Measurements from ENCODE around the gene CDK6.
"Not testable (repeated sequence)": the region's sequence is repeated elsewhere in the genome, so short reads cannot be mapped to it uniquely, and the experiment has no call there.

CDK6 gene

DNA sequence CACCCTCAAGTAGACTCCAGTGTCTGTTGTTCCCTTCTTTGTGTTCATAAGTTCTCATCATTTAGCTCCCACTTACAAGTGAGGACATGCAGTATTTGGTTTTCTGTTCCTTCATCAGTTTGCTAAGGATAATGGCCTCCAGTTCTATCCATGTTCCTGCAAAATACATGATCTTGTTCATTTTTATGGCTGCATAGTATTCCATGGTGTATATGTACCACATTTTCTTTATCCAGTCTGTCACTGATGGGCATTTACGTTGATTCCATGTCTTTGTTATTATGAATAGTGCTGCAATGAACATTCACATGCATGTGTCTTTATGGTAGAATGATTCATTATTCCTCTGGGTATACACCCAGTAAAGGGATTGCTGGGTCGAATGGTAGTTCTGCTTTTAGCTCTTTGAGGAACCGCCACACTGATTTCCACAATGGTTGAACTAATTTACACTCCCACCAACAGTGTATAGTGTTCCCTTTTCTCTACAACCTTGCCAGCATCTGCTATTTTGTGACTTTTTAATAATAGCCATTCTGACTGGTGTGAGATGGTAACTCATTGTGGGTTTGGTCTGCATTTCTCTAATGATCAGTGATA, 79.0 kb downstream of the CDK6 start:
- DNase-seq = not testable (repeated sequence)

DNA sequence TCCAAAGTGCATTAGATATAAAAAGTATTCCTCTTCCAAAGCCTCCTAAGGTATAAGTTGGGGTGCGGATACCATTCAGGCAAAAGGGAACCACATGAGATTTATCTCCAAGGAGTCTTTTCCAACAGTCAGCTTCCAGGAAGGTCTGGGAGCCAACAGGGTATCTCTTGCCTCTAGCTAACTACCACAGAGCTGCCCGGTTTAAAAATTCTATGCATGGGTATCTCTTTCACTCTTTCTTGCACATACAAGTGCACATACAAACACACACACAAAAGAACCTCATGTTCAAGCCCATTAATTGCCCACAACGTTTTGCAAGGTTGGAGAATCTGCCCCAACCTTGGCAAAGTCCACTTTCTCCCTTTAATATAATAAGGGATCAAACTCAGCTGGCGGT, 80.7 kb downstream of the CDK6 start:
- DNase-seq = peak; percentile 62

- peak; percentile 93 for DNase-seq
Observed at GRCh38 chr7:92754919-92755581, 81.3 kb downstream of the CDK6 start.

GRCh38 chr7:92753614-92754013, 82.8 kb downstream of the CDK6 start:
- DNase-seq = no peak

GRCh38 chr7:92751902-92752901, 84.2 kb downstream of the CDK6 start:
- DNase-seq = no peak

DNA sequence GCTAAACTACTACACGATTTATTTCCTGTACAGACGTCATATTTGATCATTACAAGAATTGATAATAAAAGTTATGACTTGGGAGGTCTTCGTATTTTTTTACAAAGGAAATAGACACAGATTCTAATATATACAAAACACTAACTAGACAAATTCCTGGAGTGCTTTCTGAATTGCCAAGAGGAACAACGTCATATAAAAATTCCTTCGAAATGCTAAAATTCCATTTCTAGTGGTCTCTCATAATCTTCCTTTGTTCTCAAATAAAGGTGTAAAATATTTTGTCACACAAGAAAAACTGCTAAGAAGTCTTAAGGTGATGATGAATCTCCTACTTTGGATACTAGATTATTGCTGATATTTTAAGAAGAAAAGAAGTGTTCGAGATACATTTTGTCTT, 85.4 kb downstream of the CDK6 start:
- DNase-seq = no peak

GRCh38 chr7:92750447-92750839, 85.9 kb downstream of the CDK6 start:
- no peak for DNase-seq

DNA sequence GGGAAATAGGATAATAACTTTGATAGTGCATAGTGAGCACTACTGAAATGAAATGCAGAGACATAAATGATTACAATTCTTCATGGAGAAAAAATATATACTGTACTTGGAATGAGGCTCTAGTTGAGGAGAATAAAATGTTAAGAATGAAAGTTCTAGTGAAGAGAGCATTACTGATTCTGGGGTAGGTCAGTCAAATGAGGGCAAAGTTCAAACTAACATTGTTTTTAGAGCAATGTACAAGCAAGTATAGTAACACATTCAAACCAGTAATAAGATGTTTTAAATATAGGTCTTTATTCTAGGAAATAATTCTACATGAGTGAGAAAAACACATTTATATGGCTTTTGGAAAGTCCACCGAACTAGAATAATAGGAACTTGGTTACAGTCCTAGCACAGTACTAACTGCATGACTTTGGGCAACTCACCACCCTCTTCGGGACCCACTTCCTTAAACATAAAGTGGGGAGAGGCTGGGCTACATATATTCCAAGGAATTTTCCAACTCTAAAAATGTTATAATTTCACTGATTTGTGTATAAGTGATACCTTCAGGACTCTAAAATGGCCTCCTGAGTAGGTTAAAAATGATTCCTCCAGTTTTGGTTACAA, 86.4 kb downstream of the CDK6 start:
- no peak for DNase-seq

DNA sequence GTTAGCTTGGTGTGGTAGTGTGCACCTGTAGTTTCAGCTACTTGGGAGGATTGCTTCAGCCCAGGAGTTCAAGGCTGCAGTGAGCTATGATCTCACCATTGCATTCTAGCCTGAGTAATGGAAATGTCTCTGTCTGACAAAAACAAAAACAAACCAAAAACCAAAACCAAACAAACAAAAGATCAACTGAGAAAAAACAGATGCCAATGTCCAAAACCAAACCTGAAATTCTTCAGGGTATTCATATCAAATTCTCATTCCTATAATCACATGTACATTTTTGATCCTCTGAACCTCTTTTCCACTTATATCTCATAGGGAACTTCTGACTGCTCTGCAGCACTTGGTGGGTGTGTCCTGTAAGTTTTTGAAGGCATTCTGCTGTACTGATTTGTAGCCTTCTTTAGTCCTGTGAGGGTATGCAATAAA, 87.0 kb downstream of the CDK6 start:
- no peak for DNase-seq

- peak; percentile 41 for DNase-seq
Observed at GRCh38 chr7:92748495-92748894, 87.9 kb downstream of the CDK6 start.

GRCh38 chr7:92747041-92747835, 89.1 kb downstream of the CDK6 start:
- peak; percentile 33 for DNase-seq

- DNase-seq = no peak
Observed at GRCh38 chr7:92745241-92745640, 91.1 kb downstream of the CDK6 start.

- DNase-seq = not testable (repeated sequence)
Observed at GRCh38 chr7:92744180-92744579, 92.2 kb downstream of the CDK6 start.

DNA sequence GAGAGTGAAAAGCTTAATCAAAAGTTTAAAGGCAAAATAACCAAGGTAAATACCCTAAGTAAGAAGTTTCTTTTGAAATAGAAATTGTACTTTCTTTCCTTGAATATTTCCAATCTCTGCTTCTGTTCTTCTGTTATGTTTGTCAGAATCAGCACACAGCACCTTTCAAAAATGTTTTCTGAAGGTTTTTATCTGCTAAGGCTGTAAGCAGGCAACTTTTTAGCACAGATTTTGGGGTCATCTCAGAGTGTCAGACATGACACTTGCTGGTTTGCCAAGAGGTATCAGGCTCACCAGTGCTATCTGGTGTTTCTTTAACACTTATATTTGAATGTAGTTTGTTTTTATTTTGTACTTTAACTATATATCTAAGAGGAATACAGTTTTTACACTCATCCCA, 94.2 kb downstream of the CDK6 start:
- DNase-seq = no peak

- DNase-seq = peak; percentile 60
Observed at GRCh38 chr7:92740700-92741126, 95.7 kb downstream of the CDK6 start.

- no peak for DNase-seq
Observed at GRCh38 chr7:92740134-92740533, 96.2 kb downstream of the CDK6 start.

- DNase-seq = no peak
Observed at GRCh38 chr7:92739091-92739490, 97.3 kb downstream of the CDK6 start.

- no peak for DNase-seq
Observed at GRCh38 chr7:92737706-92738105, 98.7 kb downstream of the CDK6 start.

- no peak for DNase-seq
Observed at GRCh38 chr7:92736870-92737269, 99.5 kb downstream of the CDK6 start.

DNA sequence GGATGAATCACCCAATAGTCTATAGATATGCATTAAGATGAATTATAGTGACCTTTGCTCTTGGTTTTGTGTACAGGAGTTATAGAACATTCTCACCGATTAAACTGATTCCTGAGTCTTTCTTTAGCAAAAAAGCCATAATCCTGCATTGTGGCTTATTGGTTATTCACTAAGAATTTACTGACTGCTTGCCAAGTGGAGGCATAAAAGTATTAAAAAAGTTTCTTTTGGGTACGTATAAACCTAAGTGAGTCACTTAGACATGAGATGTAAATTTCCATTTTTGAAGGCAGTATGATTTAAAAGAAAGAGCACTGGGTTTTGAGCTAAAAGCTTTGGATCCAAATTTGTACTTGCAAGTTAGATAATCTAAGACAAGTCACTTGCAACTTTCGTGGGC, 100.7 kb downstream of the CDK6 start:
- DNase-seq = no peak

DNA sequence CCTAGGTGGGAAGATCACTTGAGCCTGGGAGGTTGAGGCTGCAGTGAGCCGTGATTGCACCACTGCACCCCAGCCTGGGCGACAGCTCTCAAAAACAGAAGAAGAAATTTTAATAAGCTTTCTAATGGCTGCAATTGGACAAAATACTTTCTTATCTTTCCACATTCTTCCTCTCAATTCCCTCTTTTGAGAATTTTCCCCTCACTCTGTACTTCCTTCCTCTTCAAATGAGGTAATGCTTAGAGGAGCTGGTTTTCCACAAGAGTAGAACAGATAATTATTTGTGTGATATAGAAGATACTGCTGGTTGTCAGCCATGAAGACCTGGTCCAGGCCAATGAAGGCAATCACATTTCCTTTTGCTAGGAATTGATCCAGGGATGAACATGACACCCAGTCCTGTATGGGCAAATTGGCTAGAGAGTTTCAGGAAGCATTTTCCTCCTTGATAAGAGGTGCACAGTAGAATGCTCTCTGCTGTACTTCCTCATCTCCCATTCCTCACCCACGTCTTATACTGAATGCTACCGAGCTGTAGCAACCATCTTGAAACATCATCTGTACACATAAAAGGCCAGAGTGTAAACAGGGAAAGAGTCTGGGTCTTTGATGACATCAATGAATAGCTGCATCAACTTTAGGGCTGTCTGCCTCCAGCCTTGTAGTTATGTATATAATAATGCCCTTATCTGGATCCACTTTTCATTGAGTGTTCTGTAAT, 103.9 kb downstream of the CDK6 start:
- no peak for DNase-seq
